ENCODE data around the gene FAM83B.

Gene FAM83B

DNA sequence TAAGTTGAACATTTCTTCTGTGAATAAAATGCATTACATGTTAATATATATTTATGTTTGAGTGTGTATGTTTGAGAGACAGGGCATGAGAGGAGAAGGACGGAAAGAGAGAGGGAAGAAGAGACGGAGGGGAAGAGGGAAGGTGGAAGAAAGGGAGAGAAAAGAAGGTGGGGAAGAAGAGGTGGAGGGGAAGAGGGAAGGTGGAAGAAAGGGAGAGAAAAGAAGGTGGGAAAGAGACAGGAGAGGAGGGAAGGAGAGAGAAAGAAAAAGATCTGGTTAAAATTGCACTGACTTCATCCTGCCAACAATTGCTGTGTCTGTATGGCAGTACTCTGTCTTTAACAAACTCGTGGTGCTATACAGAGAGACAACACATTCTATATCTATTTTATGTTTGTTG is 29.0 kb downstream of the FAM83B start:
- no peaks in the 10 kb centered on the region for H3K4me1 ChIP-seq (ENCODE audit: control insufficient read depth, low read length)
- H3K4me3 ChIP-seq (ENCODE audit: low read length): no peak overlapping the region
- TF ChIP-seq, protein P1, sequence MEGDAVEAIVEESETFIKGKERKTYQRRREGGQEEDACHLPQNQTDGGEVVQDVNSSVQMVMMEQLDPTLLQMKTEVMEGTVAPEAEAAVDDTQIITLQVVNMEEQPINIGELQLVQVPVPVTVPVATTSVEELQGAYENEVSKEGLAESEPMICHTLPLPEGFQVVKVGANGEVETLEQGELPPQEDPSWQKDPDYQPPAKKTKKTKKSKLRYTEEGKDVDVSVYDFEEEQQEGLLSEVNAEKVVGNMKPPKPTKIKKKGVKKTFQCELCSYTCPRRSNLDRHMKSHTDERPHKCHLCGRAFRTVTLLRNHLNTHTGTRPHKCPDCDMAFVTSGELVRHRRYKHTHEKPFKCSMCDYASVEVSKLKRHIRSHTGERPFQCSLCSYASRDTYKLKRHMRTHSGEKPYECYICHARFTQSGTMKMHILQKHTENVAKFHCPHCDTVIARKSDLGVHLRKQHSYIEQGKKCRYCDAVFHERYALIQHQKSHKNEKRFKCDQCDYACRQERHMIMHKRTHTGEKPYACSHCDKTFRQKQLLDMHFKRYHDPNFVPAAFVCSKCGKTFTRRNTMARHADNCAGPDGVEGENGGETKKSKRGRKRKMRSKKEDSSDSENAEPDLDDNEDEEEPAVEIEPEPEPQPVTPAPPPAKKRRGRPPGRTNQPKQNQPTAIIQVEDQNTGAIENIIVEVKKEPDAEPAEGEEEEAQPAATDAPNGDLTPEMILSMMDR (IDR thresholded peaks at IDR 0.05; ENCODE audit: low read depth, low read length, poor library complexity, severe bottlenecking): no peak
- TF ChIP-seq EZH2phosphoT487 (IDR thresholded peaks at IDR 0.05; ENCODE audit: borderline replicate concordance, low read length): no peak
- no peaks in the 10 kb centered on the region for H3K9me3 ChIP-seq (ENCODE audit: control insufficient read depth, insufficient read depth, low read length)
- H4K20me1 ChIP-seq (ENCODE audit: control insufficient read depth, insufficient read depth, low read depth, low read length): no peaks in the 10 kb centered on the region
- no peaks in the 10 kb centered on the region for H3K36me3 ChIP-seq (ENCODE audit: control insufficient read depth, low read length)
- no peaks in the 10 kb centered on the region for H3K9me2 ChIP-seq (replicated peaks; ENCODE audit: control insufficient read depth, low read length)
- H3K4me2 ChIP-seq (ENCODE audit: low read length): no peak overlapping the region
- H3K79me2 ChIP-seq (ENCODE audit: control insufficient read depth, low read length): no peaks in the 10 kb centered on the region
- no peak overlapping the region for H3K27ac ChIP-seq (ENCODE audit: low read depth, low read length)
- no peaks in the 10 kb centered on the region for H3K27me3 ChIP-seq (ENCODE audit: control insufficient read depth, low read length)
- H3F3A ChIP-seq (ENCODE audit: control insufficient read depth, insufficient read depth): no peaks in the 10 kb centered on the region

DNA sequence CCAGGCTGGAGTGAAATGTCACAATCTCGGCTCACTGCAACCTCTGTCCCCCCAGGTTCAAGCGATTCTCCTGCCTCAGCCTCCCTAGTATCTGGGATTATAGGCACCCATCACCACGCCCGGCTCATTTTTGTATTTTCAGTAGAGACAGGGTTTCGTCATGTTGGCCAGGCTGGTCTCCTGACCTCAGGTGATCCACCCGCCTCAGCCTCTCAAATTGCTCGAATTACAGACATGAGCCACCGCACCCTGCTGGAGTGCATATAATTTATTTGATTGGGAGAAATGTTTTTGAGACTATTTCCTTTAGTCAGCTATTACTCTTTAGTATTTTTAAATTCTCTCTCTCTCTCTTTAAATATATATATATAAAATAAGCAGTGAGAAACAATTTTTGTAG is 29.8 kb downstream of the FAM83B start:
- H3K27ac ChIP-seq (ENCODE audit: low read depth, low read length): no peak overlapping the region
- H3K79me2 ChIP-seq (ENCODE audit: control insufficient read depth, low read length): no peaks in the 10 kb centered on the region
- H3F3A ChIP-seq (ENCODE audit: control insufficient read depth, insufficient read depth): no peaks in the 10 kb centered on the region
- H3K4me2 ChIP-seq (ENCODE audit: low read length): no peak overlapping the region
- no peaks in the 10 kb centered on the region for H3K36me3 ChIP-seq (ENCODE audit: control insufficient read depth, low read length)
- no peaks in the 10 kb centered on the region for H3K27me3 ChIP-seq (ENCODE audit: control insufficient read depth, low read length)
- no peaks in the 10 kb centered on the region for H4K20me1 ChIP-seq (ENCODE audit: control insufficient read depth, insufficient read depth, low read depth, low read length)
- TF ChIP-seq, protein P1 (IDR thresholded peaks at IDR 0.05; ENCODE audit: low read depth, low read length, poor library complexity, severe bottlenecking): no peak
- TF ChIP-seq EZH2phosphoT487 (IDR thresholded peaks at IDR 0.05; ENCODE audit: borderline replicate concordance, low read length): no peak
- no peaks in the 10 kb centered on the region for H3K9me2 ChIP-seq (replicated peaks; ENCODE audit: control insufficient read depth, low read length)
- no peak overlapping the region for H3K4me3 ChIP-seq (ENCODE audit: low read length)
- H3K4me1 ChIP-seq (ENCODE audit: control insufficient read depth, low read length): no peaks in the 10 kb centered on the region
- H3K9me3 ChIP-seq (ENCODE audit: control insufficient read depth, insufficient read depth, low read length): no peaks in the 10 kb centered on the region

DNA sequence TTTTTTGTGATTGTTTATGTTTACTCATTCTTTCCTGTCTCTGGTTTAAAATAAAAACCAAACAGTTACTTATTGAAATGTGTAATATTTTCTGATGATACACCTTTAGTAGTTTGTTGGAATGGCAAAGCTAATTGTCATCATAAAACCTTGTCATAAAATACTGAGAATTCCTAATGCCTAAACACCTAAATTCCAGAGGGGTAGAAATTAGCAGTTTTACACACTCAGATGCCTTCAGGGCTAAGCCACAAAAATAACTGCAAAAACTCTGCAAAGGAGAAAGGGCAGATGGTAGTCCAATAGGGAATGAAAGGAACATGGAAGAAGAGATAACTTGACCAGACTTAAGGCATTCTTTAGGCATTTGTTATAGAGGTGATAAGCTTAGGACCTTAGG is 30.3 kb downstream of the FAM83B start:
- Histone ChIP-seq H3K4me2 (ENCODE audit: low read length) (no peak overlapping the region), H4K20me1 (ENCODE audit: control insufficient read depth, insufficient read depth, low read depth, low read length) (no peaks in the 10 kb centered on the region), H3K4me1 (ENCODE audit: control insufficient read depth, low read length) (no peaks in the 10 kb centered on the region), H3K79me2 (ENCODE audit: control insufficient read depth, low read length) (no peaks in the 10 kb centered on the region), H3K27me3 (ENCODE audit: control insufficient read depth, low read length) (no peaks in the 10 kb centered on the region), H3K9me3 (ENCODE audit: control insufficient read depth, insufficient read depth, low read length) (no peaks in the 10 kb centered on the region), H3F3A (ENCODE audit: control insufficient read depth, insufficient read depth) (no peaks in the 10 kb centered on the region), H3K36me3 (ENCODE audit: control insufficient read depth, low read length) (no peaks in the 10 kb centered on the region), H3K27ac (ENCODE audit: low read depth, low read length) (no peak overlapping the region), H3K9me2 (replicated peaks; ENCODE audit: control insufficient read depth, low read length) (no peaks in the 10 kb centered on the region), H3K4me3 (ENCODE audit: low read length) (no peak overlapping the region)
- no peak for TF ChIP-seq EZH2phosphoT487 (IDR thresholded peaks at IDR 0.05; ENCODE audit: borderline replicate concordance, low read length)
- TF ChIP-seq, protein P1 (IDR thresholded peaks at IDR 0.05; ENCODE audit: low read depth, low read length, poor library complexity, severe bottlenecking): no peak

Measured in DOHH2 (cell line).